GM10266 (cell line): ENCODE results near the gene SFSWAP.

Experiments
- DNase-seq: peaks from one replicate; pipeline ENCODE4 v3.0.0; 2012; ENCODE audit errors: extremely low spot score
- CTCF ChIP-seq: IDR thresholded peaks from 2 replicates; pipeline ENCODE4 v1.5.1; 2012; ENCODE audit warnings: mild to moderate bottlenecking, low read depth; ENCODE audit not compliant: control insufficient read depth, insufficient read depth; ENCODE audit errors: missing control alignments

Gene SFSWAP

DNA sequence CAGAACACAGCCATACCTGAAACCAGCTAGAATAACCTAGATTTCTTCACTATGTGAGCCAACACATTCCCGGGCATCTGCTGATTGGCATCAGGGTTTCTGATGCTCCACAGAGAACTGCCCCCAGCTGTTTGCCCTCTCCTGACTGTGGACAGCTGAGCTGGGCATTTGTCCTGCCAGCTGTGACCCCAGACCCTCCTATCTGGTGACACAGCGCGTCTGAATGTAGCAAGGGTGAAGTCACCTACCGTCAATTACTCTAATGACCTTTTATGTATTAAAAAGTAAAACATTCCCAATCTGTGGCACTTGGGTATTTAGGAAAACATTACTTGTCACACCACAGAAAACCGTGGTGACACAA is 29.7 kb upstream of the SFSWAP start:
- no peak for DNase-seq
- TF ChIP-seq CTCF, result no peak

DNA sequence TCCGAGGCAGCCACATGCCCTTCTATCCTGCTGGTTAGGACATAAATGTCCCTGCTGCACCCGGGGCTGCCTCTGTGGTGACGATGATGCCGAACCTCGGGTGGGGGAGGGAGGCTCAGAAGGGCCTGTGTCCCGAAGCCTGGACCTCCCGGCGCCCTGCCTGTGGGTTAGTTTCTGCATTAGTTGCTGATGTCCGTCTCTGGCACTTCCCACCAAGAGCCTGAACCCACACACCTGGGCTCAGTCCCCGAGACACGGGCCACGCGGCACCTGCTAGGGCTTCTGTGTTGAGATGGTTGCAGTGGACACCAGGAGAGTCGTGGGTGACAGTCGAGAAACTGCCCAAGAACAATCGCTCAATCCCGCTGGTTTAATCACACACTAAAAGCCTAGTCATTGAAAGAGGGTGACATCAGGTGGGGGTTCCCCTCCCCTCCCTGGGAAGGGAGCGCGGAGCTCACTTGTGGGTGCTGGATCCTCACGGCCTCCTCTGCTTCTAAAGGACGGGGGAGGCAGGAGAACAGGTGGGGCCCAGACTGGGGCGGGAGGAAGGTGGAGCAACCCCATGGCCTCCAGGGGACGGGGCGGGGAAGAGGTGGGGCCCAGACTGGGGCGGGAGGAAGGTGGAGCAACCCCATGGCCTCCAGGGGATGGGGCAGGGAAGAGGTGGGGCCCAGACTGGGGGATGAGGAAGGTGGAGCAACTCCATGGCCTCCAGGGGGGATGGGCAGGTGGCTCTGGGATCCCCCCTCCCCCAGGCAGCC is 29.0 kb upstream of the SFSWAP start:
- DNase-seq, result peak; percentile 89

- no peak for TF ChIP-seq CTCF
- DNase-seq, result no peak
Measured at GRCh38 chr12:131682510-131682895, 28.4 kb upstream of the SFSWAP start.

DNA sequence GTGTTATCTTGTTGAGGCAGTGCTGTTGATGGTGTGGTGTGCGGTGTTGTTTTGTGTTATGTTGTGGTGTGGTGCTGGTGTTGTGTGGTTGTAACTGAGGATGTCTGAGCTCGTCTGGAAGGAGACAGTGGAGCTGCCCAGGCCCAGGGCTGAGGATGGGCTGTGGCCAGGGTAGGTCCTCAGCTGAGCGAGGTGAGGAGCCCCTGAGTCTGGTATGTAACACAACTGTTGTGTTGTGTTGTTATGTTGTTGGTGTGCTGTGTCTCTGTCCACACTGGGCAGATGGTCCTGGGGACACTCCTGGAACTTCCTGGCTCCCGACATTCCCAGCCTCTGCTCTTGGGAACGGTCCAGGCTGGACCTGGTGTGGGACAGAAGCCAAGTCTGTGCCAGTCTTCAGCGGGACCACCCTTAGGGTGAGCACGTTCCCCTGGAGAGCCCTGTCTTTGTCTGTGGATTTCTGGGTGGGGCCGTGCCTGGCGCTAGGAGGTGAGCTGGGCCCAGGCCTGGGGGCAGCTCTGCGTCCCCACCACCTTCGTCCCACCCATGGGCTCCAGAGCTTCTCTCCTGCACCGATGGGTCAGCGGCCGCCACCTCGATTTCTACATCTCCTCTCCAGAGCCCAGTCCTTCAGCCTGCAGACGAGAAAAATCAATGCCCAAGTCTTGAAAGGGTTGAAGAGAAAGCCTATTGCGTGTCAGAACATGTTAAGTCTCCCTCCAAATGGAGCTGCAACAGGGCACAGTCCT is 27.4 kb upstream of the SFSWAP start:
- TF ChIP-seq CTCF, result no peak
- no peak for DNase-seq

DNA sequence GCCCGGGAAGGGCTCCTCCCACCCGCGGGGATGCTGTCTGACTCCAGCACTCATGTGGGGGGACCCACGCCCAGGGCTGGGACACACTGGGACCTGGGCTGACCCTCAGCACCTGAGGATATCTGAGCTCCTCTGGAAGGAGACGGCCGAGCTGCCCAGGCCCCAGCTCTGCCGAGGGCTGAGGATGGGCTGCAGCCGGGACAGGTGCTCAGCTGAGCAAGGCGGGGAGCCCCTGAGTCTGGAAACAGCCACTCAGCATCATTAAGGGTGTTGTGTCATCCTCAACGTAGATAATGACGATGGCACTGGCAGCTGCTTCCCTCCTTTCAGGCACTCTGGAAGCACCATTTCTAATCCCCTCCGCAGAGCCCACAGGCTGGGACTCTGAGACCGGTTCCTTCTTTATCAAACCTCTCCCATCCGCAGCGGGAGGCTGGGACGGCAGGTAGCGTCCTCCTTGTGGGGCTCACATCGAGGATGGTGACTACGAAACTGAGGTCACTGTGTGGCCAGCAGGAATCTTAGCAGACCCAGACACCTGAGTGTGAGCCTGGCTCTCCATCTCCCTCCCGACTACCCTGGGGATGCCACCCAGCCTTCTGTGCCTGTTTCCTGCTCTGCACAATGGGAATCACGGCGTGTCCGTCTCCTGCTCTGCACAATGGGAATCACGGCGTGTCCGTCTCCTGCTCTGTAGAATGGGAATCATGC is 26.7 kb upstream of the SFSWAP start:
- TF ChIP-seq CTCF, result no peak
- DNase-seq, result no peak

GRCh38 chr12:131687346-131688125 is 23.4 kb upstream of the SFSWAP start:
- no peak for DNase-seq
- no peak for TF ChIP-seq CTCF

DNA sequence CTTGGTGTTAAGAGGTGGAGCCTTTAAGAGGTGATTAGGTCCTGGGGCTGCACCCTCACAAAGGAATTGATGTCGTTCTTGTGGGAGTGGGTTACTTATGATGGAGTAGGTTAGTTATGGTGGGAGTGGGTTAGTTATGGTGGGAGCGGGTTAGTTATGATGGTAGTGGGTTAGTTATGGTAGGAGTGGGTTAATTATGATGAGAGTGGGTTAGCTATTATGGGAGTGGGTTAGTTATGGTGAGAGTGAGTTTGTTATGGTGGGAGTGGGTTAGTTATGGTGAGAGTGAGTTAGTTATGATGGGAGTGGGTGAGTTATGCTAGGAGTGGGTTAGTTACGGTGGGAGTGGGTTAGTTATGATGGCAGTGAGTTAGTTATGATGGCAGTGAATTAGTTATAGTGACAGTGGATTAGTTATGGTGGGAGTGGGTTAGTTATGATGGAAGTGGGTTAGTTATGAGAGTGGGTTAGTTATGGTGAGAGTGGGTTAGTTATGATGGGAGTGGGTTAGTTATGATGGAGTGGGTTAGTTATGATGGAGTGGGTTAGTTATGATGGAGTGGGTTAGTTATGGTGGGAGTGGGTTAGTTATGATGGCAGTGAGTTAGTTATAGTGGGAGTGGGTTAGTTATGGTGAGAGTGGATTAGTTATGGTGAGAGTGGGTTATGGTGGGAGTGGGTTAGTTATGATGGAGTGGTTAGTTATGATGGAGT is 22.6 kb upstream of the SFSWAP start:
- no peak for TF ChIP-seq CTCF
- DNase-seq, result no peak
